ENCODE results near the gene ZFP36L2. TPM values are rescaled to one million over a fixed set of nuclear protein-coding genes. Genes with fewer than 3 reads are reported as not detected.

Gene ZFP36L2
- total RNA-seq, 2 donors from 2014 or later, result 77.1 to 114 TPM

DNA sequence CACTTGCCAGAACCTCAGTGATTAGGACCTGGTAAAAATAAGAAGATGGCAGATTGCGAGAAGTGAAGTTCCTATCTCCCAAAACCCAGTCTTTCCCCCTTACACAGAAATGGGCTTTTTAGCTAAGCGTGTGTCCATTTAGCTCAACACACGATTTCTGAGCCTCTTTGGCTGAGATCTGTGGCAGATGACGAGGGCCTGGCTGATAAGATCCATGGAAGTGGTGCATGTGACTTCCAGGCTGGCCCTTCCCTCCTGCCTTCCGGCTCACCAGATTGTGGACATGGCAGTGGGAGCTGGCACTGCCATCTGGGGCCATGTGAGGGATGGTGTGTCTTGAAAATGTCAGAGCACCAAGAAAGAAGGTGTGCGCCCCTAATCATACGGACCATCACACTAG, 41.0 kb upstream of the ZFP36L2 start:
- Mint-ChIP-seq H3K4me3 (no peak overlapping the region), H3K27ac (no peak overlapping the region), H3K9me3 (no peaks in the 10 kb centered on the region), H3K36me3 (ENCODE audit: low read depth) (peaks cover 7% of the 10 kb centered on the region), H3K27me3 (ENCODE audit: insufficient read depth) (no peaks in the 10 kb centered on the region), H3K4me1 (peaks cover 24% of the 10 kb centered on the region)
- no peak overlapping the region for H3K4me3 ChIP-seq (ENCODE audit: low read length)
- no peak overlapping the region for H3K9ac ChIP-seq (ENCODE audit: extremely low read depth, low read length, poor library complexity, severe bottlenecking)
- H3K27ac ChIP-seq (ENCODE audit: low read depth, low read length), result no peak overlapping the region
- no peaks in the 10 kb centered on the region for H3K27me3 ChIP-seq (ENCODE audit: control insufficient read depth, insufficient read depth, low read length, poor library complexity, severe bottlenecking)
- H3K9me3 ChIP-seq (ENCODE audit: control insufficient read depth, low read length), result no peaks in the 10 kb centered on the region
- 95 to 97% methylated on average over 5 to 7 of the region's 7 CpGs for WGBS, 2 experiments (ENCODE audit: insufficient coverage in 1 of 2, insufficient read length in 1 of 2)
- no peak for DNase-seq
- H3K36me3 ChIP-seq (ENCODE audit: control insufficient read depth, insufficient read depth, low read length), result no peaks in the 10 kb centered on the region
- peaks cover 7% of the 10 kb centered on the region for H3K4me1 ChIP-seq (ENCODE audit: control insufficient read depth, insufficient read depth, low read length)
- no peak for TF ChIP-seq CTCF (conservative IDR thresholded peaks at IDR 0.05)

GRCh38 chr2:43266711-43267111, 40.3 kb upstream of the ZFP36L2 start:
- no peak overlapping the region for H3K27ac Mint-ChIP-seq
- no peak for TF ChIP-seq CTCF (conservative IDR thresholded peaks at IDR 0.05)
- no peaks in the 10 kb centered on the region for H3K27me3 Mint-ChIP-seq (ENCODE audit: insufficient read depth)
- WGBS, 2 experiments (ENCODE audit: insufficient coverage in 1 of 2, insufficient read length in 1 of 2), result 92 to 97% methylated on average over 4 of the region's 4 CpGs
- H3K4me3 Mint-ChIP-seq, result no peak overlapping the region
- Histone ChIP-seq H3K4me3 (ENCODE audit: low read length) (no peak overlapping the region), H3K27me3 (ENCODE audit: control insufficient read depth, insufficient read depth, low read length, poor library complexity, severe bottlenecking) (no peaks in the 10 kb centered on the region), H3K27ac (ENCODE audit: low read depth, low read length) (no peak overlapping the region), H3K4me1 (ENCODE audit: control insufficient read depth, insufficient read depth, low read length) (peaks cover 7% of the 10 kb centered on the region), H3K36me3 (ENCODE audit: control insufficient read depth, insufficient read depth, low read length) (no peaks in the 10 kb centered on the region), H3K9me3 (ENCODE audit: control insufficient read depth, low read length) (no peaks in the 10 kb centered on the region), H3K9ac (ENCODE audit: extremely low read depth, low read length, poor library complexity, severe bottlenecking) (no peak overlapping the region)
- H3K4me1 Mint-ChIP-seq, result peaks cover 24% of the 10 kb centered on the region
- H3K36me3 Mint-ChIP-seq (ENCODE audit: low read depth), result peaks cover 4% of the 10 kb centered on the region
- no peaks in the 10 kb centered on the region for H3K9me3 Mint-ChIP-seq
- DNase-seq, result no peak

DNA sequence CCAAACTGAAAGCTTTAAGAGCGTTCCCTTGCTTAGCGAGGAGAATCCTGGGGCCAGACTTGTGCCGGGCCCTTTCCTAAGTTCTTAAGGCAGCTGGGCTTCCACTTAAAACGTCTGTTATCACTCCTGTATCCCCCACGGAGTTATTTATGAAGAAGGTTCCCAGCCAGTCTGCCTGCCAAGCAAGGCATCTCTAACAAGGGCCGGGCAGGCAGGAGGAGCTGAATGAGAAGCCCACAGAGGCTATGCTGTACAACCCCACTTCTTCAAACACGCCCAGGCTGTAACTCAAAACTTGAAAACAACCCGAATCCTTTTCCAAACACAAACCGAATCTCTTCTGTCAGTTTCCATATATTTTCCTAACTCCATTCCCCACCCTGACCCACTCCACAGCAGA, 39.0 kb upstream of the ZFP36L2 start:
- Mint-ChIP-seq H3K27me3 (ENCODE audit: insufficient read depth) (no peaks in the 10 kb centered on the region), H3K4me1 (peaks cover 24% of the 10 kb centered on the region), H3K27ac (no peak overlapping the region), H3K36me3 (ENCODE audit: low read depth) (peaks cover 4% of the 10 kb centered on the region), H3K9me3 (no peaks in the 10 kb centered on the region), H3K4me3 (no peak overlapping the region)
- no peak for TF ChIP-seq CTCF (conservative IDR thresholded peaks at IDR 0.05)
- H3K9me3 ChIP-seq (ENCODE audit: control insufficient read depth, low read length), result no peaks in the 10 kb centered on the region
- H3K27ac ChIP-seq (ENCODE audit: low read depth, low read length), result no peak overlapping the region
- no peak overlapping the region for H3K4me3 ChIP-seq (ENCODE audit: low read length)
- H3K27me3 ChIP-seq (ENCODE audit: control insufficient read depth, insufficient read depth, low read length, poor library complexity, severe bottlenecking), result no peaks in the 10 kb centered on the region
- WGBS, 2 experiments (ENCODE audit: insufficient coverage in 1 of 2, insufficient read length in 1 of 2), result 80% methylated on average over 5 to 9 of the region's 9 CpGs
- H3K4me1 ChIP-seq (ENCODE audit: control insufficient read depth, insufficient read depth, low read length), result peaks cover 7% of the 10 kb centered on the region
- no peak overlapping the region for H3K9ac ChIP-seq (ENCODE audit: extremely low read depth, low read length, poor library complexity, severe bottlenecking)
- DNase-seq, result no peak
- no peaks in the 10 kb centered on the region for H3K36me3 ChIP-seq (ENCODE audit: control insufficient read depth, insufficient read depth, low read length)
